OCI-LY7 (cell line): ENCODE results near the gene MOGAT2. TPM values are rescaled to one million over a fixed set of nuclear protein-coding genes. Genes with fewer than 3 reads are reported as not detected.
"Not testable (repeated sequence)": the region's sequence is repeated elsewhere in the genome, so short reads cannot be mapped to it uniquely, and the experiment has no call there.

Experiments
- BruUV-seq: library from RNA; stranded (reverse); fragments of 400-500 nt; replicated peaks from 2 replicates; lab custom pipeline; 2021; lab: Mats Ljungman, UMichigan
- CTCF ChIA-PET: fragments of 300-600 bp; sonication (Branson Sonifier 250); formaldehyde crosslinking; loops from one replicate; lab custom pipeline; 2022; ENCODE audit warnings: antibody characterized with exemption; ENCODE audit not compliant: unreplicated experiment; lab: Charles Lee
- POLR2A ChIA-PET: fragments of 300-600 bp; sonication (Branson Sonifier 250); formaldehyde crosslinking; loops from one replicate; lab custom pipeline; 2022; ENCODE audit warnings: antibody characterized with exemption; lab: Charles Lee
- DNase-seq: peaks from one replicate; pipeline ENCODE4 v3.0.0-alpha.2; 2015; ENCODE audit warnings: low spot score
- H2AFZ ChIP-seq: fragments of 200-600 bp; sonication (generic), shearing (Covaris generic); 2 replicates; pipeline ENCODE4 v1.6.1; 2014; ENCODE audit warnings: mild to moderate bottlenecking, antibody characterized with exemption, low read length, moderate library complexity
- H3K27ac ChIP-seq: fragments of 200-600 bp; sonication (generic); 2 replicates; pipeline ENCODE4 v1.5.1; 2014; ENCODE audit warnings: mixed run types, low read depth, mild to moderate bottlenecking, moderate library complexity, low read length, inconsistent platforms; ENCODE audit not compliant: poor library complexity, severe bottlenecking
- H3K36me3 ChIP-seq: fragments of 200-600 bp; sonication (generic); 2 replicates; pipeline ENCODE4 v1.6.1; 2014; ENCODE audit warnings: mild to moderate bottlenecking, antibody characterized with exemption, low read length, moderate library complexity, mixed read lengths; ENCODE audit not compliant: insufficient read depth
- H3K4me1 ChIP-seq: fragments of 200-600 bp; sonication (generic); 2 replicates; pipeline ENCODE4 v1.5.1; 2014; ENCODE audit warnings: mild to moderate bottlenecking, low read length; ENCODE audit not compliant: insufficient read depth, poor library complexity, severe bottlenecking
- H3K4me2 ChIP-seq: fragments of 200-600 bp; sonication (generic); 2 replicates; pipeline ENCODE4 v1.6.1; 2014; ENCODE audit warnings: mild to moderate bottlenecking, low read length
- H3K4me3 ChIP-seq: fragments of 200-600 bp; sonication (generic); 2 replicates; pipeline ENCODE4 v1.5.1; 2014; ENCODE audit warnings: mild to moderate bottlenecking, low read depth, low read length; ENCODE audit not compliant: poor library complexity, severe bottlenecking
- H3K79me2 ChIP-seq: fragments of 200-600 bp; sonication (generic); 2 replicates; pipeline ENCODE4 v1.6.1; 2016; ENCODE audit warnings: low read depth, mild to moderate bottlenecking, low read length, moderate library complexity, mixed read lengths; ENCODE audit not compliant: insufficient read depth
- H3K9me2 ChIP-seq: fragments of 200-600 bp; sonication (generic); 2 replicates; pipeline ENCODE4 v1.6.1; 2016; ENCODE audit warnings: mild to moderate bottlenecking, low read length, mixed read lengths; ENCODE audit not compliant: insufficient read depth
- H3K9me3 ChIP-seq: fragments of 200-600 bp; sonication (generic); 2 replicates; pipeline ENCODE4 v1.6.1; 2014; ENCODE audit warnings: mild to moderate bottlenecking, mixed run types, low read length, mixed read lengths
- H4K20me1 ChIP-seq: fragments of 200-600 bp; sonication (generic); 2 replicates; pipeline ENCODE4 v1.6.1; 2014; ENCODE audit warnings: mild to moderate bottlenecking, antibody characterized with exemption, low read length, moderate library complexity, mixed read lengths; ENCODE audit not compliant: insufficient read depth
- CTCF ChIP-seq: fragments of 200-600 bp; sonication (generic); conservative IDR thresholded peaks from 2 replicates; pipeline ENCODE4 v1.5.1; 2014; ENCODE audit warnings: mild to moderate bottlenecking, antibody characterized with exemption, low read length, moderate library complexity, mixed read lengths
- EZH2phosphoT487 ChIP-seq: fragments of 200-600 bp; sonication (generic); IDR thresholded peaks from 2 replicates; pipeline ENCODE4 v1.6.1; 2018; ENCODE audit warnings: low read depth, borderline replicate concordance, mild to moderate bottlenecking, mixed run types, antibody characterized with exemption, low read length, moderate library complexity, mixed read lengths
- intact Hi-C: fragments of 100-400 bp; cut with micrococcal nuclease; formaldehyde crosslinking; loops from one replicate; pipeline ENCODE4 v1.10.0; 2022; ENCODE audit not compliant: unreplicated experiment
- total RNA-seq, 2 experiments: library from RNA; depleted of rRNA in 1 of 2; stranded (reverse); fragments of >200 nt in 1 of 2; shearing (Covaris generic) in 1 of 2; gene quantifications; 2 replicates each; pipeline ENCODE4 v1.2.3, GENCODE V29; 2014 to 2022

MOGAT2 gene
- total RNA-seq, 2 experiments from 2014 or later = not detected

GRCh38 chr11:75735181-75735845 is 17.7 kb downstream of the MOGAT2 start:
- DNase-seq = no peak
- Histone ChIP-seq H3K4me1 (no peaks in the 10 kb centered on the region), H3K4me2 (no peak overlapping the region), H3K9me3 (no peaks in the 10 kb centered on the region), H3K79me2 (no peaks in the 10 kb centered on the region), H3K27ac (no peak overlapping the region), H4K20me1 (no peaks in the 10 kb centered on the region), H3K36me3 (no peaks in the 10 kb centered on the region), H3K4me3 (no peak overlapping the region), H2AFZ (no peak overlapping the region), H3K9me2 (no peaks in the 10 kb centered on the region)
- CTCF ChIA-PET = no interaction called here
- no TSS peak for BruUV-seq
- POLR2A ChIA-PET = no interaction called here
- intact Hi-C loops = no loop called here
- TF ChIP-seq CTCF (no peak), EZH2phosphoT487 (no peak)

DNA sequence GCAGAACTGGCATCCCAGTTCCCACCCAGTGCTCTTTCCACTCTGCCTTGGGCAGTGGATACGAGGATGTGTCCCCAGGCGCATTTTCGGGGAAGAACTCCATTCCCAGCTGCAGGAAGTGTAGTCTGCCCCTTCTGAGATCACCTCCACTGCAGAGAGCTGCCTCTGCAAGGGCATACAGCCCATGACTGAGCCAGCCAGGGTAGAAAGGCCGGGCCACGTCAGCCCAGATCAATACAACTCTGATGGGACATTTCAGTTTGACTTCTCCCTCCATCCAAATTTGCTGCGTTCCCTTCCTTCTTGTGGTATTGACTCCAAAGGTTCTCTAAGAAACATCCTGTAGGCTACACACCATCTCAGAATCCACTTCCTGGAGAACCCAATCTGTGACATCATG is 19.7 kb downstream of the MOGAT2 start:
- no TSS peak for BruUV-seq
- H3K27ac ChIP-seq = no peak overlapping the region
- no peaks in the 10 kb centered on the region for H3K79me2 ChIP-seq
- H2AFZ ChIP-seq = no peak overlapping the region
- no peak for DNase-seq
- H4K20me1 ChIP-seq = no peaks in the 10 kb centered on the region
- no peak for TF ChIP-seq CTCF
- no peak for TF ChIP-seq EZH2phosphoT487
- H3K36me3 ChIP-seq = no peaks in the 10 kb centered on the region
- no peaks in the 10 kb centered on the region for H3K9me2 ChIP-seq
- no peak overlapping the region for H3K4me3 ChIP-seq
- no peak overlapping the region for H3K4me2 ChIP-seq
- ChIA-PET POLR2A (no interaction called here), CTCF (no interaction called here)
- no peaks in the 10 kb centered on the region for H3K9me3 ChIP-seq
- intact Hi-C loops = no loop called here
- no peaks in the 10 kb centered on the region for H3K4me1 ChIP-seq

GRCh38 chr11:75740681-75741080 is 23.0 kb downstream of the MOGAT2 start:
- POLR2A ChIA-PET = no interaction called here
- no peaks in the 10 kb centered on the region for H4K20me1 ChIP-seq
- H3K4me1 ChIP-seq = no peaks in the 10 kb centered on the region
- no peak for DNase-seq
- no TSS peak for BruUV-seq
- H3K9me2 ChIP-seq = no peaks in the 10 kb centered on the region
- CTCF ChIA-PET = no interaction called here
- TF ChIP-seq EZH2phosphoT487 = no peak
- TF ChIP-seq CTCF = no peak
- intact Hi-C loops = no loop called here
- no peak overlapping the region for H3K4me3 ChIP-seq
- H3K9me3 ChIP-seq = no peaks in the 10 kb centered on the region
- H3K36me3 ChIP-seq = no peaks in the 10 kb centered on the region
- no peak overlapping the region for H3K4me2 ChIP-seq
- H2AFZ ChIP-seq = no peak overlapping the region
- H3K79me2 ChIP-seq = no peaks in the 10 kb centered on the region
- no peak overlapping the region for H3K27ac ChIP-seq

DNA sequence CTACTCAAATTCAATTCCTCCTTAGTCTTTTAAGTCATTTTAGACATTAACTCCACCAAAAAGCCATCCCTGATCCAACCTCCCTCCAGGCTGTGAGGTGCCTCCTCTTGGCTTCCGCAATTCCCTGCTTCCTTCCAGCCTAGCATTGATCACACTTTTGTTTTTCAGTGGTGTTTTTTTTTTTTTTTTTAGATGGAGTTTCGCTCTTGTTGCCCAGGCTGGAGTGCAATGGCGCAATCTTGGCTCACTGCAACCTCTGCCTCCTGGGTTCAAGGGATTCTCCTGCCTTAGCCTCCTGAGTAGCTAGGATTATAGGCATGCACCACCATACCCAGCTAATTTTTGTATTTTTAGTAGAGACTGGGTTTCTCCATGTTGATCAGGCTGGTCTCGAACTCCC is 25.5 kb downstream of the MOGAT2 start:
- H3K79me2 ChIP-seq, CTCF ChIA-PET, H3K9me3 ChIP-seq, H3K9me2 ChIP-seq, POLR2A ChIA-PET, H3K4me2 ChIP-seq, H4K20me1 ChIP-seq, intact Hi-C loops, H3K4me3 ChIP-seq, BruUV-seq, H3K27ac ChIP-seq, H2AFZ ChIP-seq, DNase-seq, H3K4me1 ChIP-seq, H3K36me3 ChIP-seq: not testable (repeated sequence)
